Sigmoid colon (tissue), 7 donors: ENCODE data around the gene L2HGDH. TPM values are rescaled to one million over a fixed set of nuclear protein-coding genes. Genes with fewer than 3 reads are reported as not detected.

ENCODE experiments used
- DNase-seq: peaks from one replicate; pipeline ENCODE4 v3.0.0-alpha.2; 2019
- H3K27ac ChIP-seq, 4 donors: fragments of 200-600 bp; sonication (generic); one replicate each; pipeline ENCODE4 v1.5.1; 2016 to 2019; ENCODE audit warnings: mild to moderate bottlenecking in 1 of 4
- H3K27me3 ChIP-seq, 3 donors: fragments of 200-600 bp; sonication (generic); one replicate each; pipeline ENCODE4 v1.5.1; 2019; ENCODE audit warnings: mild to moderate bottlenecking in 1 of 3
- H3K36me3 ChIP-seq, 4 donors: fragments of 200-600 bp; sonication (generic); one replicate each; pipeline ENCODE4 v1.5.1; 2016 to 2019
- H3K4me1 ChIP-seq, 4 donors: fragments of 200-600 bp; sonication (generic); one replicate each; pipeline ENCODE4 v1.5.1; 2017 to 2019
- H3K4me3 ChIP-seq, 4 donors: fragments of 200-600 bp; sonication (generic); one replicate each; pipeline ENCODE4 v1.5.1; 2017 to 2019; ENCODE audit warnings: mild to moderate bottlenecking in 2 of 4, moderate library complexity in 1 of 4
- H3K9me3 ChIP-seq, 4 donors: fragments of 200-600 bp in 3 of 4; sonication (generic) in 3 of 4; one replicate each; pipeline versions ENCODE4 v1.5.1 to v1.6.1; 2013 to 2019
- CTCF ChIP-seq, 4 experiments: fragments of 450-650 bp in 3 of 4; fragments of 200-600 bp in 1 of 4; IDR thresholded peaks; one replicate each; pipeline ENCODE4 v1.5.1; 2016 to 2019; ENCODE audit warnings: antibody characterized with exemption in 4 of 4, mild to moderate bottlenecking in 3 of 4, moderate library complexity in 2 of 4
- EP300 ChIP-seq, 4 donors: sonication (generic); formaldehyde crosslinking; IDR thresholded peaks; one replicate each; pipeline ENCODE4 v1.6.1; 2017; ENCODE audit warnings: antibody characterized with exemption in 4 of 4
- POLR2A ChIP-seq, 2 donors: fragments of 450-650 bp; IDR thresholded peaks; one replicate each; pipeline ENCODE4 v1.6.1; 2016; ENCODE audit warnings: antibody characterized with exemption in 2 of 2, mild to moderate bottlenecking in 2 of 2, moderate library complexity in 2 of 2
- WGBS, 2 donors: extraction: QIAGEN DNeasy Blood & Tissue Kit; methylation state at CpG; one replicate each; pipeline ENCODE4 v1.1.7; 2013; 5-methylcytosine and 5-hydroxymethylcytosine counted together
- intact Hi-C: fragments of 100-400 bp; cut with DNase I; formaldehyde crosslinking; loops from one replicate; pipeline ENCODE4 v1.15.1; 2023
- polyA plus RNA-seq, 3 donors: library from polyadenylated mRNA; stranded (reverse); fragments of 200-250 nt; gene quantifications; one replicate each; pipeline ENCODE4 v1.2.3, GENCODE V29; 2013
- small RNA-seq, 3 donors: library from RNA; depleted of rRNA; stranded (forward); fragments of <200 nt; gene quantifications; one replicate each; pipeline ENCODE3, GENCODE V24; 2016
- total RNA-seq, 4 donors: library from RNA; depleted of rRNA; stranded (reverse); fragments of >200 nt; gene quantifications; one replicate each; pipeline ENCODE4 v1.1.0, GENCODE V29; 2016
- donor health status: healthy with polysubstance abuse.
- donor health status: Bipolar disorder and iron deficiency.
- donor health status: healthy.

The L2HGDH gene
- total and polyA plus RNA-seq, 7 donors: 2.7 to 6.7 (median 3.9) TPM

- DNase-seq: no peak
- no peaks in the 10 kb centered on the region for H3K4me1 ChIP-seq
- H3K27me3 ChIP-seq: no peaks in the 10 kb centered on the region
- TF ChIP-seq EP300 (IDR thresholded peaks at IDR 0.05): no peak
- H3K4me3 ChIP-seq: no peak overlapping the region
- H3K9me3 ChIP-seq: no peaks in the 10 kb centered on the region
- intact Hi-C loops: no loop called here
- 20 to 79% methylated on average over 2 of the region's 2 CpGs for WGBS, 2 donors
- H3K27ac ChIP-seq: no peak overlapping the region
- H3K36me3 ChIP-seq: peaks cover 0 to 52% (median 15%) of the 10 kb centered on the region in 4 donors
These were observed 113.5 kb downstream of the L2HGDH start for GRCh38 chr14:50198499-50198898.

GRCh38 chr14:50191499-50191898 is 120.5 kb downstream of the L2HGDH start:
- no peaks in the 10 kb centered on the region for H3K27me3 ChIP-seq
- H3K4me1 ChIP-seq: no peaks in the 10 kb centered on the region
- intact Hi-C loops: no loop called here
- 74 to 91% methylated on average over 1 of the region's 1 CpG for WGBS, 2 donors
- no peak overlapping the region for H3K27ac ChIP-seq
- no peaks in the 10 kb centered on the region for H3K9me3 ChIP-seq
- H3K36me3 ChIP-seq: peaks cover 0 to 50% (median 6%) of the 10 kb centered on the region in 4 donors
- TF ChIP-seq POLR2A (IDR thresholded peaks at IDR 0.05): no peak
- no peak for TF ChIP-seq CTCF (IDR thresholded peaks at IDR 0.05)
- no peak for TF ChIP-seq EP300 (IDR thresholded peaks at IDR 0.05)
- no peak for DNase-seq
- H3K4me3 ChIP-seq: no peak overlapping the region

Small RNA genes lying within 50 kb of the gene (small RNA-seq; reads per million reads assigned to genes)
- gene MIR4504: 0 reads per million in 3 donors

Other genes starting within 250 kb of the L2HGDH start
- 10 to 100 TPM in 2 of 4 donors, 1 to 10 TPM in 2; 7.8 to 12.2 (median 9.4) TPM for gene VCPKMT, start 195.7 kb downstream of the L2HGDH start, total RNA-seq
- gene VCPKMT, start 195.7 kb downstream of the L2HGDH start, polyA plus RNA-seq: 1 to 10 TPM; 3.5 to 8.7 (median 4.2) TPM
- 10 to 100 TPM; 31.9 to 40.4 (median 38.7) TPM for gene SOS2, start 80.7 kb downstream of the L2HGDH start, total RNA-seq
- 10 to 100 TPM; 11.2 to 25.2 (median 18.6) TPM for gene SOS2, start 80.7 kb downstream of the L2HGDH start, polyA plus RNA-seq
- gene DMAC2L, start 95 bp upstream of the L2HGDH start, total RNA-seq: 10 to 100 TPM; 12.2 to 37.1 (median 28.5) TPM
- gene DMAC2L, start 95 bp upstream of the L2HGDH start, polyA plus RNA-seq: 10 to 100 TPM; 15.2 to 30.0 (median 19.4) TPM
- 10 to 100 TPM; 39.8 to 91.8 (median 58.6) TPM for gene CDKL1, start 84.7 kb upstream of the L2HGDH start, total RNA-seq
- gene CDKL1, start 84.7 kb upstream of the L2HGDH start, polyA plus RNA-seq: 1 to 10 TPM; 4.2 to 6.4 (median 5.4) TPM
- gene MAP4K5, start 220.3 kb upstream of the L2HGDH start, total RNA-seq: 100 to 1,000 TPM; 144 to 314 (median 176) TPM
- gene MAP4K5, start 220.3 kb upstream of the L2HGDH start, polyA plus RNA-seq: 10 to 100 TPM; 12.6 to 20.0 (median 19.0) TPM
- gene ATL1, start 247.9 kb upstream of the L2HGDH start, total RNA-seq: 10 to 100 TPM in 3 of 4 donors, 1 to 10 TPM in 1; 9.1 to 22.5 (median 11.3) TPM
- 1 to 10 TPM; 3.2 to 6.6 (median 6.5) TPM for gene ATL1, start 247.9 kb upstream of the L2HGDH start, polyA plus RNA-seq